ENCODE measurements around the gene EYS.

The EYS gene

DNA sequence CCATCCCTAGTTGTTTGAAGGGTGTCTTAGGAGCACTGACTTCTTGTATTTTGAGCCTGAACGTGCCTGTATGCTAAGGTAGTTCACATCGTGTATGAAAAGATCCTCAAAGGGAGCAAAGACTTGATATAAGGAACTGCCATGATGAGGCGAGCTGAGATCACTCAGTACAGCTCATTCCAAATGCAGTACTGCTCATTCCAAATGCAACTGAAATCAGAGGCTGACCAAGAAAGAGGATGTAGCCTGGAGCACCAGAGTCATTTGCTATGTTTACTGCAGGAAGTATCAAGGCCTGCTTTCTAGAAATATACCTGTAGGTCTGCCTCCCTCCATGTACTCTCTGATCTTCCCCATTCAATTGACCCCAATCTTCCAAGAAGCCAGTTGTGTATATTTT lies 832.2 kb downstream of the EYS start:
- in situ Hi-C loops (cut with MboI; ENCODE audit: low sequenced_read_pairs), result no loop called here

DNA sequence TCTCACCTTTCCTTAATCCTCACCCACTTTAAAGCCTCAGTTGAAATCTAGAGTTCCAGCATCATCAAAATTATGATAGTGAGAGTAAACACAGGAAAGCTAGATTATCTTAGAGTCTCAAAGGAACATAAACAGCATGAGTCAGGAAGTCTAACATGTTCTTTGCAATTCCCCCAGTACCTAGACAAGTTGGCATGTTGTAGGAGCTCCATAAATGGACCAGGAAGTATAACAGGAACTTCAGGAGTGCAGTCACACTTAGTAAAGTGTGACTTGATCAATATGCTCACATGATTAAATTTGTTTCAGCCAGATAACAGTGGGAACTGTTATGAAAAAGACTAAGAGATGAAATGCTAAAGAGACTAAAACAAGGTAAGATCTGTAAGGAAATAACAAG lies 834.4 kb downstream of the EYS start:
- in situ Hi-C loops (cut with MboI; ENCODE audit: low sequenced_read_pairs), result no loop called here

DNA sequence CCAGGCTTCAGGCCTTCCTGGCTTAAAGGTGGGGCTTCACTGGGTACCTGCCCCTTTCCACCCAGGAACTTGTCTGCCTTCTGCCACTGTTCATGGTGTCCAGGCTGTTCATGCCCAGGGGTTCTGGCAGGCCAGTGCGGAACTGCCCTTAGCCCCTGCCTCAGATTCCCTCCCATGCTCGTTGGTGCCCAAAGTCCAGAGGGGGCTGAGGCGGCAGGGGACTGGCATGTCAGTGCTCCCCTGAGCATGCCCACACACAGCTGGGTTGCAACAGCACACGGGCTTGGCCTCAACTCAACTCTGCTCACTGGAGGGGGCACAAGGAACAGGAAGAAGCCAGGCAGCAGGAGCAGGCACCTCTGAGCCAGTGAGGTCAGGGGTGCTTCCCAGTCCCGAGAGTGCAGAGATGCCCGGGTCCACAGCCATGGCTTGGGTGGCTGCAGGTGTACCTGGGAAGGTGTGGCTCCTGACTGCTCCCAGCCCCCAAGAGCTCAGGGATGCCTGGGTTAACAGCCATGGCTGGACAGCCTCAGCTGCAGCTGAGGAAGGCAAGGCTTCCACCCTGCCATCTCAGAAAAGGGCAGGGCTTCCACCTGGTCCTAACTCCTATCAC lies 845.9 kb downstream of the EYS start:
- in situ Hi-C loops (cut with MboI; ENCODE audit: low sequenced_read_pairs), result no loop called here

DNA sequence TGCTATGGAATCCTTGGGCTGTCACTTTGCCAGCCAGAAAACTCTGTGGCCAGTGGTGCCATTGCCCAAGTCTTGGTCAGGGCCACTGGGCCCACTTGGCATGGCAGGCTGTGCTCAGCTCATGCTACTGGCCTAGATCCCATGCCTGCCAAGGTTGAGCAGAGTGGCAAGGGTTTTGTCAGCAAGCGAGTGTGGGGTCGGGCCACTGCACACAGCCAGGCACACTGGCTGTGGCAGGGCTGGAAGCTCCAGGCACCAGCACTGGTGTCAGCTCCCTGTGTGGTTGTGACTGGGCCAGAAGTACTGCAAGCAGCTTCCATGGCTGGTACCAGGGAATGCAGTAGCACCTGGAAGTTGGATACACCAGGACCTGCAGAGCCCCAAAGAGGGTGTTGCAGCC lies 846.8 kb downstream of the EYS start:
- in situ Hi-C loops (cut with MboI; ENCODE audit: low sequenced_read_pairs), result no loop called here

DNA sequence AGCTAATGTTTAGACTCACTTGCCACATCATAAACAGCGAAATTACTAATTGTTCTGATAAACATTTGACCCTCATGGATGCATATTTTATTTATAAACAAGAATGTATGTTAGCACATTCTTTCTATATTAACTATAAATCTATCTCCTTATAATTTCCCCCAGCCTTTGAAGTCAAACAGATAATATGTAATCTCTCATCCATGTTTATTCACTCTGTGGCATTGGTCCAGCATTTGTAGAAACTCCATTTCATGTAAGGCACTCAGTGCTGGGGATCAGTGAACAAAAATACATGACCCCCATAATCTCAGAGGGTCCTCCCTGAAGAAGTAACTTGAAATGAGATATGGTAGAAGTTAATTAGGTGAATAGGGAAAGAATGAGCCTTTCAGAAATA lies 856.9 kb downstream of the EYS start:
- in situ Hi-C loops (cut with MboI; ENCODE audit: low sequenced_read_pairs), result no loop called here

DNA sequence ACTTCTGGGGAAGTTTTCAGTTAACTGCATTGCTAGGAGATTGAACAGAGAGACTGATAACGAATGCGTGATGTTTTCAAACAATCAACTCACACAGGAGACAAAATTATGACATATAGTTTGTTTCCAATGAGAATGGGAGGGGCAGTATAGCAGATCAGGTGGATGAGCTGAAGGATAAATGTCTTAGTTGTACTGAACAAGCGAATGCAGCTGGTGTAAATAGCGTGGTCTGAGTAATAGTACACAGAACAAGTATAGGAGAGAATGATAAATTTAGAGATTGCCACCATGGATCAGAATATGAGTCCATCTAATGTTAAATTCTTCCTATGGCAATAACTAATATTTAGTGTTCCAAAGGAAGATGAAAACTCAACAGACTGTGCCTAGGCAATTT lies 858.6 kb downstream of the EYS start:
- in situ Hi-C loops (cut with MboI; ENCODE audit: low sequenced_read_pairs), result no loop called here

DNA sequence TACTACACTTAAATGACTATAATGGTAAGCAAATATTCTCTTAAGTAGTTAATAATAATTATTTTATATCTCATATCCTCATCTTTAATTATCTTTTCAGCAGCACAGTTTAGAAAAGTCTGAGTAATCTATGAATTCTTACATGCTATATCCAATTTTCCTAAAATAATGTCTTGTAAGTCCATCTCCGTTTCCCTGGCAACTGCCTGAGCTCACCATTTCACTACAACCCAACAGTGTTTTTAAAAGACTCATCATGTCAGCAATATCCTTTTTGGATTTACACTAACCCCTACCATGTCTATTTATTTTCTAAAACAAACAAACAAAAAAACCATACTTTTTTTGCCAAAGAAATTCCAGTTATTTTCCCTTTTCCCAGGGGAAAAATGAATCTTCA lies 859.6 kb downstream of the EYS start:
- in situ Hi-C loops (cut with MboI; ENCODE audit: low sequenced_read_pairs), result no loop called here

DNA sequence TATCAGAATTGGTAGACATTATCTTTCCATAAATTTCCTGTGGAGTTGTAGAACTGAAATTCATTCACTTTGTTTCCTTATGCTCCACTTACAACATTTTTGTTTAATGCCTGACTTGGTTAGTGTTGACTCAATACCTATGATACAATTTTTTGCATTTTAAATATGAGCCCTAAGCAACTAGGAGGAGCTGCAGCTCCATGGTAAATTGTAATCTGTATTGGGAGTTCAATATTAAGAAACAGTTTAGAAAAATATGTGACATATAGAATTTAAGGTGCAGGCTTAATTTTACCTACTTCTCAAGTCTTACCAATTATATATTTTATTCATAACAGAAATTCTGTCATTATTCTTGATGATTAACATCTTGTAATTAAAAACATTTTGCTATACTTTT lies 868.3 kb downstream of the EYS start:
- in situ Hi-C loops (cut with MboI; ENCODE audit: low sequenced_read_pairs), result no loop called here

DNA sequence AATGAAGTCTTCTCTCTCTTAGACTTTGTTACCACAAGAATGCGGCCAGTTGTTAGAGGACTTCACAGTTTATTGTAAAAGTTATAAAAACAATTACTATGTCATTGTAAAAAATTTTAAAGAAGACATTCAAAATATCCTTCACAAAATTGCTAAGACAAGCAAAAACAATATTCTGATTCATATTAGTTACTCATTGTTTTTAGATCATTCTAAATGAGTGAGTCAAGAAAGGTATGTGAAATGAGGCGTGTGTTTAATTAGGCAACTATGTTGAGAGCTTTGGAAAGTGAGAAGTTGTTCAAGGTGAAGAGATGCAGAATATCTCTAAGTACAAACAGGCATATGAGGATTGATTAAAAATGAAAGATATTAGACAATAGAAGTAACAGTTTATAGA lies 875.3 kb downstream of the EYS start:
- in situ Hi-C loops (cut with MboI; ENCODE audit: low sequenced_read_pairs), result no loop called here

DNA sequence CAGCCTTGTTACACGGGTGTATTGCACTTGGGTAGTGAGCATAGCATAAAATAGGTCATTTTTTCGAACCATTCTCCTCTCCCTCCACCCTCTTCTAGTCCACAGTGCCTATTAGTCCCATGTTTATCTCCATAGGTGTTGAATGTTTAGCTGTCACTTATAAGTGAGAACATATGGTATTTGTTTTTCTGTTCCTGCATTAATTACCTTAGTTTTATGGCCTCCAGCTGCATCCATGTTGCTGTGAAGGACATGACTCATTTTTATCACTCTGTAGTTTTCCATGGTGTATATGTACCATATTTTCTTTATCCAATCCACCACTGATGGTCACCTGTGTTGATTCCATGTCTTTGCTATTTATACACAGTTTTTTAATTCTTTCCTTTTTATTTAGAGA lies 889.5 kb downstream of the EYS start:
- in situ Hi-C loops (cut with MboI; ENCODE audit: low sequenced_read_pairs), result no loop called here

DNA sequence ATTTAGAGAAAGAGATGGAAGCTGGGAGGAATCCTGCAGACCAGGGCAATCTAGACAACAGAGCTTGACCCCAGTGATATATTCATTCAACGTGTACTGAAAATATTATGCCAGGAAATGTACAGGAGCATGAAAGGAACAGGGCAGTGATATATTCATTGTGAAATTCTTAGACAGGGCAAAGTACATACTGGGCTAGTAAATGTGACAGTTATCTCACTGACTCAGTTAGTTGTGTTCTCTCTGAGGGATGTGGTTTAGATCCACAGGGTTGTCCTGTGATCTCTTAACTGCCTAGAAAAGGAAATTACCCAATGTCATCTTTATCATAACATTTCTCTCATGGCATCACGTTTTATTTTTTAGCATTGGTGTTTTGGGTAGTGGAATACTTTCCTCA lies 891.3 kb downstream of the EYS start:
- in situ Hi-C loops (cut with MboI; ENCODE audit: low sequenced_read_pairs), result no loop called here

DNA sequence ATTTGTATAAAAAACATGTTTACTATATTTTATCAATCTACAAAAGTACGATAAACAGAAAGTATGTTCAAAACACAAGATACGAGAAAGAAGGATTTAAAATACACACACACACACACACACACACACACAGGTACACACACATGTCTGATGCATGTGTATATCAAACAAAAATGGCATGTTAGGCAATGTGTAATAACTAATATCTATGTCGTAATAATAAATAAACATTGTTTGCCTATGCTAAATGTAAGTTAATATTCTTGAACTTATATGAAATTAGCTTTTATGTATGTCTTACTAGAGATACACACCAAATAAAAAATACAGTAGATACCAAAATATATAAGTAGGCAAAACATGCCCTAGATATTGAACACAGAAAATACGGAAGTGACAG lies 894.9 kb downstream of the EYS start:
- in situ Hi-C loops (cut with MboI; ENCODE audit: low sequenced_read_pairs), result no loop called here

DNA sequence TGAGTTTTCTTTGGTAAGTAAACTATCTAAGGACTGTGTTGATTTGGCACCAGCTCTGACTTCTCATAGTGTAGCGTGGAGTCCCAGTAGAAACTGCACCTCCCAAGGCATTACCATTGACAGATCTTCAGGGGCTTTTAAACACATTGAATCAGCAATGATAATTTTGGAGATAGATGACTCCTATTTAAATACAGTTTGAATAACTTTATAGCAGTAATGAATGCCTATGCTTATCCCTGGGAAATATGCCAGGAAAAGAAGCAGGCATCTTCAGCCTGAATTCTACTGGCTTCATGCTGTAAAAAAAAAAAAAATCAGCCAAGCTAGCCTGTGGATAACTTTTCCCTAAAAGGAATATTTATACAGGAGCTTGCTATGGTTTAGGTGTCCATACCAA lies 895.9 kb downstream of the EYS start:
- in situ Hi-C loops (cut with MboI; ENCODE audit: low sequenced_read_pairs), result no loop called here

DNA sequence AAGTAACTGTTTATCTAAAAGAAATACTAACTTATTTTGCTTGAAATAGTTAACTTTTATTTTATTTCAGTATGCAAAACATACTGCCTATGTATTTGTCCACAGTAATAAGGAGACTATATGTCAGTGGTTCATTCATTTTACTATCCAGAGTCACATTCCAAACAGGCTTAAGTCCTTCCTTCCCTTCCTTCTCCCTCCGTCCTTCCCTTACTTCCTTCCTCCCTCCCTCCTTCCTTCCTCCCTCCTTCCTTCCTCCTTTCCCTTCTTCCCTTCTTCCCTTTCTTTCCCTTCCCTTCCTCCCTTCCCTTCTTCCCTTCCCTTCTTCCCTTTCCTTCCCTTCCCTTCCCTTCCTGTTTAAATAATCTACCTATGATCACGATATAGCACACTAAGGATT lies 899.2 kb downstream of the EYS start:
- in situ Hi-C loops (cut with MboI; ENCODE audit: low sequenced_read_pairs), result no loop called here

DNA sequence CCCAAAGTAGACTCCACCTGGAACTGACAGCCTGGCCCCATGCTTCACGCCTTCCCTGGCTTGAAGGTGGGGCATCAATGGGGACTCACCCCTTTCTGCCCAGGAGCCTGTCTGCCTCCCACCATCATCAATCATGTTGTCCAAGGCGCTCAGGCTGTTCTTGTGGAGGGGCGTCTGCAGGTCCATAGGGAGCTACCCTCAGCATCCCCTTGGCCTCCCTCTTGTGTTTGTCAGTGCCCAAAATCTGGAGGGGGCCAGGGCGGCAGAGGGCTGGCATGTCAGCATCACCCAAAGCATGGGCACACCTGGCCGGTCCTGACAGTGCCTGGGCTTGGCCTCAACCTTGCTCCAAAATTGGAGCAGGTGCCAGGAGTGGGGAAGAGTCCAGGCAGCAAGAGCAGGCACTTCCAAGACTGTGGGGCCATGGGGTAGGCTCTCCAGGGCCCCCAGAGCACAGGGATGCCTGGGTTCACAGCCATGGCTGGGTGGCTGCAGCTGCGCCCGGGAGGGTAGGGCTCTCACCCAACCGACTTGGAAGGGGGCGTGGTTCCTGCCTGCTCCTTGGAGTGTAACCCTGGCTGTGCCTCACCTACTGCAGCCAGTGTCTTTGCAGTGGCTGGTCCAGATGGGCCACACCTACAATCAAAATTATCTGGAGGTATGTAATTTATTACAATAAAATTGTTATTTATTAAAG lies 903.4 kb downstream of the EYS start:
- in situ Hi-C loops (cut with MboI; ENCODE audit: low sequenced_read_pairs), result no loop called here

DNA sequence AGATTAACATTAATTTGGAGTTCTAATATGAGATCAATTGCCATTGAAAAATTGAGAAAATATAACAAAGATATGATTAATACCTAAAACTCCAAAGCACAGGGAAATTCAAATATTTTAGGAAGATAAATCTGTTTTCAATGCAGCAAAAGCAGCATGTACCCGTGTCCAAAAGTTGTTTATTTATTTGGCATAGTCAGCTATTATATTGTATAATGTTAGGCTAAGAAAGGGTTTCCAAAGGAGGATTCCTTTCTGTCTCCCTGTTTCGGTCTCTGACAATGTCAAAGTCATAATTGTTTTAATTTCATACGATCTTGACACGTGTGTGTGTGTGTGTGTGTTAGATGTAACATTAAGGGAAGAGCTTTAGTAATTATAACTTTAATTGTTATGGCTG lies 914.5 kb downstream of the EYS start:
- in situ Hi-C loops (cut with MboI; ENCODE audit: low sequenced_read_pairs), result no loop called here

DNA sequence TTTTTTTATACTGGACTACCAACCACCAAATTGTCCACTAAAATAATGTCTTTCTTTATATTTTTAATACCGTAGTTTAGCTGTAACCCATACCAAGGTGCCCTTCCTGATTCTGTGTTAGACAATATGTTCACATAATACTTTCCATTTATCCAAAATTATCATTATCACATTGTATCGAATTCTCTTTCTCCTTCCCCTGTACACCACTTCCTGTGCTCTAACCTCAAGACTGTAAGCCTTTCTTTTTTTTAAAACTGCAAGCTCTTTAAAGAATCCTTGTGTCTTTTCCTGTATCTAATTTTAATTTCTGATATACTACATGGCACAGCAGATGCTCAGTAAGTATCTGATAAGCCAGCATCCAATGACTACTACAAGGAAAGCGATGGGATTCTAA lies 917.5 kb downstream of the EYS start:
- in situ Hi-C loops (cut with MboI; ENCODE audit: low sequenced_read_pairs), result no loop called here

DNA sequence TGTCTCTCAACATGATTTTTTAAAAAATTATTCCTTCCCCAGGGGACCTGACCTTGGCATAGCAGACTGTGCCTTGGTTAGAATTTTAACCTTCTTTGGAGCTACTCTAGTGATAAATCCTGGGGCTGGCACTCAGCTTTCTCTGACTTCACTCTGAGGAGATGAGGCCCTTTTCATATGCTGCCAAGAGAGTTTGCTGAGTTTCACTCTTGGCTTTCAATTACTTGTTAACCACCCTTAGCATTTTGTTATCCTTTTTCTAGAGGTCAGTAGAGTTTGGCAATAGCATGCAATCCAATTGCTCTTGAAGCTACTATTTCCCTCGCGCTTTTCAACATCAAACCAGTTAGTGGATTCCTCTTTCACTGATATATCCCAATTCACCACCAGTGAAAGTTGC lies 920.3 kb downstream of the EYS start:
- in situ Hi-C loops (cut with MboI; ENCODE audit: low sequenced_read_pairs), result no loop called here

DNA sequence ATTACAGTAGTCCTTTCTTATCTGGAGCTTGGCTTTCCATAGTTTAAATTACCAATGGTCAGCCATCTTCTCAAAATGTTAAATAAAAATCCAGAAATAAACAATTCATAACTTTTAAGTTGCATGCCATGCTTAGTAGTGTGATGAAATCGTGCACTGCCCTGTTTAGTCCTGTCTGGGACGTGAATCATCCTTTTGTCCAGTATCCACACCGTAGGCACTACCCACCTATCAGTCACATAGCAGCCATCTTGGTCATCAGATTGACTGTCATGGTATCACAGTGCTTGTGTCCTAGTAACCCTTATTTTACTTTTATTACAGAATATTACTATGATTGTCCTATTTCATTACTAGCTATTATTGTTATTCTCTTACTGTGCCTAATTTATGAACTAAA lies 924.1 kb downstream of the EYS start:
- in situ Hi-C loops (cut with MboI; ENCODE audit: low sequenced_read_pairs), result no loop called here

DNA sequence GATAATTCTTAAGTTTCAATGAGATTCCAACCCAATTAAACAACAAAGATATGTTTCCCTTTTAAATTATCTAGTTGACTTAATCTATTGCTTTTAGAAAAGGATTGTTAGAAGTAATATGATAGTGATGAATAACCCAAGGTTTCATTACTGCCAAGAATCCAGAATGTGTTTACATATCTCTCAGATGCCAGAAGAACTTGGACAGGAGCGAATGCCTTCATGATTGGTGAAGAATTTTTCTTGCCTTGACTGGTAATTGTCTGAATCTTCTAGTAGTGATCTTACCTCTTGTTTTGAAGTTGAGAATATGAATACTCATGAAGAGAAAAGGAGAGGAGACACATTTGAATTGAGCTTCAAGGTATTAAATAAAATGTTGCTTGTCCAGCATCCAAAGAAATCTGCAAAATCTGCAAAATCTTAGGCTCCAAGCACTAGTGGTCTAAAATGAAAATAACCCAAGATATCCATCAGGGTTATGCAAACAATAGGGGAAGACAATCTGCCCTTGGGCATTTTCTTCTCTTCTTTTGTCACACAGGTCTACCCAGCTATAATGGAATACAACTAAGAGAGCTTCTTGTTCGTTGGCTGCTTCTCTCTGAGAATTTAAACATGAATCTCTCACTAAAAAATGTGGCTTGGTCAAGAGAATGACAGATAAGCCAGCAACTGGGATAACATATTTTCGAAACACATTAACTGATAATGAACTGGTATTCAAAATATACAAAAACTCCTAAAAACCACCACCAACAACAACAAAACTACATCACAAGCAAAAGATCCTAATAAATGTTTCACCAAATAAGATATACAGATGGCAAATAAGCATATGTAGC lies 928.9 kb downstream of the EYS start:
- in situ Hi-C loops (cut with MboI; ENCODE audit: low sequenced_read_pairs), result no loop called here

DNA sequence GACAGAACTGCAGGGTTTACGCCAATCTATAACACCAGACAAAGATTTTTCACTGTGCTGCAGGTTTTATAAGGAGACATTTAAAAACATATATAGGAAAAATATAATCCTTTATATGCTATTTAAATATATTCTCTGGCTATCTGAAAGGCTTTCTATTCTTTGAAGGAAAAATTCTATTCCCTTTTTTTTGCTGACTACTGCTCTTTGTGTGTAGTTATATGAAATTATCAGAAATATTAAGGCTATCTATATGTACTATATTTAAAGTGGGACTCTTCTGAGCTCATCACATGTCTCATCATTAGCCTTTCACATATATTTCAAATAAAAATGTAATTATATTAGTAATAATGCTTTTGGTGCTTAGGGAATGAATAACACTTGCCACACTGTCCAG lies 930.7 kb downstream of the EYS start:
- in situ Hi-C loops (cut with MboI; ENCODE audit: low sequenced_read_pairs), result no loop called here

DNA sequence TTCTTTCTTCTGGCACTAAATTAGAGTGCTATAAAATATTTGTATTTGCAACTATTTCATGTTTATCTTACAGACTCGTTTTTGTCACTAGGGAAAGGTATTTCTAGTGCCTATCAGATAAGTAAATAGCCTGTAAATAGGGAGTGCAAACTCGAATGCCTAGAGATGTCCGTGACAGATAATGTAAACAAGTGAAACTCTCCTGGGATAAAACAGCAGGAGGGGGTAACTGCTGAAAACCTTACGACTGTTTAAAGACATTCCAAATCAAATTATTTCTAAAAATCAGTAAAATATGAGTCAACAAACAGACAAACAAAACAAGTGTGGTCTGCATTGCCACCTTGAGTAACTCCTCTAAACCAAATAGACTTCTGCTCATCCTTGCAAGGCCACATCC lies 932.1 kb downstream of the EYS start:
- in situ Hi-C loops (cut with MboI; ENCODE audit: low sequenced_read_pairs), result no loop called here
